Measurements from ENCODE around the gene ERBIN.

ERBIN gene

GRCh38 chr5:66130493-66130892 is 204.1 kb downstream of the ERBIN start:
- no peak for DNase-seq (ENCODE audit: low spot score)

All from hematopoietic multipotent progenitor cell treated with erythropoietin and hydrocortisone succinate and interleukin-3 and kit ligand, for 17 days (in vitro differentiated cells).